GM12891 (cell line): ENCODE measurements around the gene PAGE4. TPM values are rescaled to one million over a fixed set of nuclear protein-coding genes. Genes with fewer than 3 reads are reported as not detected.

Source experiments
- DNase-seq: peaks from one replicate; pipeline ENCODE4 v3.0.0; 2011; ENCODE audit warnings: low spot score; ENCODE audit not compliant: insufficient read length
- FAIRE-seq: peaks from 2 replicates; lab custom pipeline; 2011; peaks lifted over from hg19 to GRCh38; lab: Jason Lieb, UNC
- PAX5 ChIP-seq: IDR thresholded peaks from 2 replicates; pipeline ENCODE4 v1.6.1; 2011; ENCODE audit warnings: low read length, moderate library complexity, mild to moderate bottlenecking; ENCODE audit not compliant: insufficient read depth, severe bottlenecking
- POLR2A ChIP-seq: IDR thresholded peaks from 2 replicates; pipeline ENCODE4 v1.6.1; 2011; ENCODE audit warnings: low read depth, low read length, control low read depth
- POLR2AphosphoS5 ChIP-seq: IDR thresholded peaks from 2 replicates; pipeline ENCODE4 v1.6.1; 2011; ENCODE audit warnings: low read depth, low read length, control low read depth
- POU2F2 ChIP-seq: IDR thresholded peaks from 2 replicates; pipeline ENCODE4 v1.6.1; 2011; ENCODE audit warnings: low read depth, mild to moderate bottlenecking, control low read depth, low read length, moderate library complexity
- SPI1 ChIP-seq: IDR thresholded peaks from 2 replicates; pipeline ENCODE4 v1.6.1; 2011; ENCODE audit warnings: low read depth, low read length, control low read depth
- TAF1 ChIP-seq: IDR thresholded peaks from 2 replicates; pipeline ENCODE4 v1.6.1; 2011; ENCODE audit warnings: low read depth, low read length, control low read depth
- polyA plus RNA-seq: library from polyadenylated mRNA; unstranded; fragments of >200 nt; gene quantifications from one replicate; pipeline ENCODE4 v1.2.1, GENCODE V29; 2012; ENCODE audit warnings: low read depth, missing spikeins, inconsistent platforms; ENCODE audit not compliant: missing spikeins

The PAGE4 gene
- not detected for polyA plus RNA-seq

- no peak for DNase-seq
Observed at GRCh38 chrX:49829016-49829415, at the start of gene PAGE4. Gene PAGE4, plus strand, starts transcription at chrX:49829303. Its CDS starts 1,126 bp downstream, at chrX:49830429.

GRCh38 chrX:49784747-49785280, 44.3 kb upstream of the PAGE4 start:
- no peak for TF ChIP-seq PAX5
- TF ChIP-seq POLR2A: no peak
- TF ChIP-seq POU2F2: no peak
- TF ChIP-seq POLR2AphosphoS5: no peak
- TF ChIP-seq TAF1: no peak
- TF ChIP-seq SPI1: no peak
- FAIRE-seq (no peak), DNase-seq (no peak)

More at GRCh38 chrX:49829016-49829415, at the start of gene PAGE4:
- no peak for TF ChIP-seq POLR2A
- peak; percentile 23 for FAIRE-seq

- DNase-seq (no peak), FAIRE-seq (no peak)
- no peak for TF ChIP-seq PAX5
- TF ChIP-seq POLR2A: no peak
- TF ChIP-seq TAF1: no peak
- no peak for TF ChIP-seq POLR2AphosphoS5
- no peak for TF ChIP-seq POU2F2
- no peak for TF ChIP-seq SPI1
Observed at GRCh38 chrX:49792376-49792775, 36.7 kb upstream of the PAGE4 start.

GRCh38 chrX:49793686-49794085, 35.4 kb upstream of the PAGE4 start:
- FAIRE-seq: no peak

GRCh38 chrX:49799828-49800227, 29.3 kb upstream of the PAGE4 start:
- DNase-seq (no peak), FAIRE-seq (no peak)
- no peak for TF ChIP-seq TAF1
- TF ChIP-seq POLR2AphosphoS5: no peak
- TF ChIP-seq PAX5: no peak
- no peak for TF ChIP-seq SPI1
- TF ChIP-seq POLR2A: no peak
- no peak for TF ChIP-seq POU2F2

More at GRCh38 chrX:49793686-49794085, 35.4 kb upstream of the PAGE4 start:
- no peak for DNase-seq
- TF ChIP-seq PAX5 (no peak), POLR2AphosphoS5 (no peak), TAF1 (no peak), SPI1 (no peak), POLR2A (no peak), POU2F2 (no peak)

GRCh38 chrX:49809891-49810632, 19.0 kb upstream of the PAGE4 start:
- no peak for TF ChIP-seq POLR2AphosphoS5
- no peak for TF ChIP-seq TAF1
- TF ChIP-seq SPI1: no peak
- TF ChIP-seq POU2F2: no peak
- TF ChIP-seq PAX5: no peak
- no peak for TF ChIP-seq POLR2A
- no peak for FAIRE-seq
- no peak for DNase-seq

GRCh38 chrX:49812177-49812576, 16.9 kb upstream of the PAGE4 start:
- DNase-seq (no peak), FAIRE-seq (no peak)
- no peak for TF ChIP-seq SPI1
- TF ChIP-seq POU2F2: no peak
- no peak for TF ChIP-seq PAX5
- TF ChIP-seq TAF1: no peak

- DNase-seq (no peak), FAIRE-seq (no peak)
- TF ChIP-seq TAF1: no peak
- TF ChIP-seq POLR2AphosphoS5: no peak
- TF ChIP-seq POLR2A: no peak
- no peak for TF ChIP-seq POU2F2
- no peak for TF ChIP-seq PAX5
- TF ChIP-seq SPI1: no peak
Observed at GRCh38 chrX:49816435-49816834, 12.7 kb upstream of the PAGE4 start.

- FAIRE-seq: peak; percentile 54
- no peak for DNase-seq
- no peak for TF ChIP-seq PAX5
- TF ChIP-seq POLR2AphosphoS5: no peak
- no peak for TF ChIP-seq POLR2A
- no peak for TF ChIP-seq TAF1
- TF ChIP-seq SPI1: no peak
- no peak for TF ChIP-seq POU2F2
Observed at GRCh38 chrX:49838374-49838773, 9.3 kb downstream of the PAGE4 start.

GRCh38 chrX:49840679-49841078, 11.6 kb downstream of the PAGE4 start:
- FAIRE-seq: peak; percentile 28
- TF ChIP-seq SPI1: peak; percentile 58
- no peak for TF ChIP-seq POU2F2
- no peak for TF ChIP-seq TAF1
- no peak for TF ChIP-seq POLR2A
- no peak for TF ChIP-seq PAX5

More at GRCh38 chrX:49840679-49841078, 11.6 kb downstream of the PAGE4 start:
- no peak for DNase-seq
